Loucy (cell line): ENCODE results near the gene CFAP58.

Experiments used
- H2AFZ ChIP-seq: fragments of 200-600 bp; sonication (generic); 2 replicates; pipeline ENCODE4 v1.6.0; 2016; ENCODE audit warnings: antibody characterized with exemption, mild to moderate bottlenecking, low read length, moderate library complexity
- H3F3A ChIP-seq: fragments of 200-600 bp; 2 replicates; pipeline ENCODE4 v1.6.0; 2016; ENCODE audit warnings: antibody characterized with exemption, low read depth, mild to moderate bottlenecking
- H3K27me3 ChIP-seq: fragments of 200-600 bp; sonication (generic); 2 replicates; pipeline ENCODE4 v1.6.1; 2014; ENCODE audit warnings: low read length, mild to moderate bottlenecking; ENCODE audit not compliant: insufficient read depth, poor library complexity, severe bottlenecking
- H3K36me3 ChIP-seq: fragments of 200-600 bp; sonication (generic); 2 replicates; pipeline ENCODE4 v1.6.1; 2016; ENCODE audit warnings: low read length; ENCODE audit not compliant: insufficient read depth
- H3K4me1 ChIP-seq: fragments of 200-600 bp; sonication (generic); 2 replicates; pipeline ENCODE4 v1.5.1; 2014; ENCODE audit warnings: low read length, mild to moderate bottlenecking; ENCODE audit not compliant: insufficient read depth, poor library complexity, severe bottlenecking
- H3K4me2 ChIP-seq: fragments of 200-600 bp; sonication (generic); 2 replicates; pipeline ENCODE4 v1.6.0; 2014; ENCODE audit warnings: antibody characterized with exemption, low read length, low read depth, mild to moderate bottlenecking; ENCODE audit not compliant: poor library complexity, severe bottlenecking
- H3K4me3 ChIP-seq: fragments of 200-600 bp; sonication (generic); 2 replicates; pipeline ENCODE4 v1.5.1; 2014; ENCODE audit warnings: low read length, mild to moderate bottlenecking, mixed read lengths; ENCODE audit not compliant: poor library complexity, severe bottlenecking
- H3K79me2 ChIP-seq: fragments of 200-600 bp; sonication (generic); 2 replicates; pipeline ENCODE4 v1.6.1; 2014; ENCODE audit warnings: low read length; ENCODE audit not compliant: insufficient read depth
- H3K9ac ChIP-seq: fragments of 200-600 bp; sonication (generic); 2 replicates; pipeline ENCODE4 v1.6.0; 2014; ENCODE audit warnings: mild to moderate bottlenecking, low read depth, low read length, moderate library complexity; ENCODE audit not compliant: poor library complexity, severe bottlenecking
- H3K9me2 ChIP-seq: fragments of 200-600 bp; sonication (generic); replicated peaks from 2 replicates; pipeline ENCODE4 v1.6.1; 2016; ENCODE audit warnings: low read depth, low read length, mixed read lengths
- H3K9me3 ChIP-seq: fragments of 200-600 bp; sonication (generic); 2 replicates; pipeline ENCODE4 v1.6.1; 2014; ENCODE audit warnings: mild to moderate bottlenecking, antibody characterized with exemption, low read length, low read depth; ENCODE audit not compliant: insufficient read depth
- H4K20me1 ChIP-seq: fragments of 200-600 bp; sonication (generic); 2 replicates; pipeline ENCODE4 v1.6.0; 2014; ENCODE audit warnings: antibody characterized with exemption, low read length, mild to moderate bottlenecking; ENCODE audit not compliant: insufficient read depth, poor library complexity, severe bottlenecking
- EZH2phosphoT487 ChIP-seq: fragments of 200-600 bp; IDR thresholded peaks from 2 replicates; pipeline ENCODE4 v1.6.1; 2018; ENCODE audit warnings: antibody characterized with exemption, mild to moderate bottlenecking, moderate library complexity, borderline replicate concordance
- TF ChIP-seq, protein P1 (sequence below): fragments of 200-600 bp; sonication (generic); conservative IDR thresholded peaks from 2 replicates; pipeline ENCODE4 v1.5.1; 2014; ENCODE audit warnings: mild to moderate bottlenecking, antibody characterized with exemption, low read length

CFAP58 gene

GRCh38 chr10:104501449-104501848, 147.8 kb downstream of the CFAP58 start:
- H4K20me1 ChIP-seq = no peaks in the 10 kb centered on the region
- H3K9me3 ChIP-seq = no peaks in the 10 kb centered on the region
- H3K9ac ChIP-seq = no peak overlapping the region
- TF ChIP-seq, protein P1, sequence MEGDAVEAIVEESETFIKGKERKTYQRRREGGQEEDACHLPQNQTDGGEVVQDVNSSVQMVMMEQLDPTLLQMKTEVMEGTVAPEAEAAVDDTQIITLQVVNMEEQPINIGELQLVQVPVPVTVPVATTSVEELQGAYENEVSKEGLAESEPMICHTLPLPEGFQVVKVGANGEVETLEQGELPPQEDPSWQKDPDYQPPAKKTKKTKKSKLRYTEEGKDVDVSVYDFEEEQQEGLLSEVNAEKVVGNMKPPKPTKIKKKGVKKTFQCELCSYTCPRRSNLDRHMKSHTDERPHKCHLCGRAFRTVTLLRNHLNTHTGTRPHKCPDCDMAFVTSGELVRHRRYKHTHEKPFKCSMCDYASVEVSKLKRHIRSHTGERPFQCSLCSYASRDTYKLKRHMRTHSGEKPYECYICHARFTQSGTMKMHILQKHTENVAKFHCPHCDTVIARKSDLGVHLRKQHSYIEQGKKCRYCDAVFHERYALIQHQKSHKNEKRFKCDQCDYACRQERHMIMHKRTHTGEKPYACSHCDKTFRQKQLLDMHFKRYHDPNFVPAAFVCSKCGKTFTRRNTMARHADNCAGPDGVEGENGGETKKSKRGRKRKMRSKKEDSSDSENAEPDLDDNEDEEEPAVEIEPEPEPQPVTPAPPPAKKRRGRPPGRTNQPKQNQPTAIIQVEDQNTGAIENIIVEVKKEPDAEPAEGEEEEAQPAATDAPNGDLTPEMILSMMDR = no peak
- no peak for TF ChIP-seq EZH2phosphoT487
- no peaks in the 10 kb centered on the region for H3K9me2 ChIP-seq
- H3F3A ChIP-seq = no peaks in the 10 kb centered on the region
- no peaks in the 10 kb centered on the region for H3K36me3 ChIP-seq
- H3K27me3 ChIP-seq = no peaks in the 10 kb centered on the region
- no peaks in the 10 kb centered on the region for H3K4me1 ChIP-seq
- no peak overlapping the region for H3K4me3 ChIP-seq
- H3K4me2 ChIP-seq = no peak overlapping the region
- H2AFZ ChIP-seq = no peak overlapping the region
- no peaks in the 10 kb centered on the region for H3K79me2 ChIP-seq

GRCh38 chr10:104501864-104502579, 148.4 kb downstream of the CFAP58 start:
- Histone ChIP-seq H3F3A (no peaks in the 10 kb centered on the region), H3K4me2 (no peak overlapping the region)

GRCh38 chr10:104502907-104503306, 149.3 kb downstream of the CFAP58 start:
- Histone ChIP-seq H3K4me2 (no peak overlapping the region), H3K27me3 (no peaks in the 10 kb centered on the region), H3K79me2 (no peaks in the 10 kb centered on the region), H3K4me1 (no peaks in the 10 kb centered on the region), H3K9me3 (no peaks in the 10 kb centered on the region), H3K9me2 (no peaks in the 10 kb centered on the region), H3K36me3 (no peaks in the 10 kb centered on the region), H3F3A (no peaks in the 10 kb centered on the region), H3K4me3 (no peak overlapping the region), H3K9ac (no peak overlapping the region), H2AFZ (no peak overlapping the region), H4K20me1 (no peaks in the 10 kb centered on the region)
- TF ChIP-seq, protein P1 = no peak
- no peak for TF ChIP-seq EZH2phosphoT487

More at GRCh38 chr10:104501864-104502579, 148.4 kb downstream of the CFAP58 start:
- Histone ChIP-seq H3K36me3 (no peaks in the 10 kb centered on the region), H2AFZ (no peak overlapping the region), H4K20me1 (no peaks in the 10 kb centered on the region), H3K4me1 (no peaks in the 10 kb centered on the region), H3K4me3 (no peak overlapping the region), H3K9me3 (no peaks in the 10 kb centered on the region), H3K9me2 (no peaks in the 10 kb centered on the region), H3K9ac (no peak overlapping the region), H3K27me3 (no peaks in the 10 kb centered on the region), H3K79me2 (no peaks in the 10 kb centered on the region)
- no peak for TF ChIP-seq EZH2phosphoT487
- TF ChIP-seq, protein P1 = no peak
